ENCODE results near the gene NT5DC1. TPM values are rescaled to one million over a fixed set of nuclear protein-coding genes. Genes with fewer than 3 reads are reported as not detected.
"Not testable (repeated sequence)": the region's sequence is repeated elsewhere in the genome, so short reads cannot be mapped to it uniquely, and the experiment has no call there.

NT5DC1 gene
- total RNA-seq, 2 experiments from 2014 or later: 30.2 to 31.7 TPM

GRCh38 chr6:116073765-116074440 is 26.8 kb upstream of the NT5DC1 start:
- H3K9me3 Mint-ChIP-seq: no peaks in the 10 kb centered on the region
- CTCF ChIA-PET: no interaction called here
- no peak overlapping the region for H3K4me3 Mint-ChIP-seq
- DNase-seq: no peak
- H3K27ac Mint-ChIP-seq: no peak overlapping the region
- H3K4me1 Mint-ChIP-seq: peaks cover 4% of the 10 kb centered on the region
- POLR2A ChIA-PET: no interaction called here
- H3K27me3 Mint-ChIP-seq: peaks cover 9% of the 10 kb centered on the region
- no peaks in the 10 kb centered on the region for H3K36me3 Mint-ChIP-seq (ENCODE audit: low read depth)

- ChIA-PET CTCF (no interaction called here), POLR2A (no interaction called here)
- DNase-seq: no peak
- H3K4me3 Mint-ChIP-seq: no peak overlapping the region
- H3K9me3 Mint-ChIP-seq: no peaks in the 10 kb centered on the region
- H3K4me1 Mint-ChIP-seq: peaks cover 4% of the 10 kb centered on the region
- H3K27me3 Mint-ChIP-seq: peaks cover 11% of the 10 kb centered on the region
- H3K36me3 Mint-ChIP-seq (ENCODE audit: low read depth): no peaks in the 10 kb centered on the region
- H3K27ac Mint-ChIP-seq: no peak overlapping the region
Observed at GRCh38 chr6:116074732-116075390, 25.8 kb upstream of the NT5DC1 start.

- CTCF ChIA-PET: no interaction called here
- H3K36me3 Mint-ChIP-seq (ENCODE audit: low read depth): no peaks in the 10 kb centered on the region
Observed at GRCh38 chr6:116078522-116078921, 22.1 kb upstream of the NT5DC1 start.

GRCh38 chr6:116078945-116079344 is 21.7 kb upstream of the NT5DC1 start:
- no peaks in the 10 kb centered on the region for H3K9me3 Mint-ChIP-seq
- no peaks in the 10 kb centered on the region for H3K36me3 Mint-ChIP-seq (ENCODE audit: low read depth)
- no peak for DNase-seq
- CTCF ChIA-PET: no interaction called here
- POLR2A ChIA-PET: no interaction called here
- H3K4me3 Mint-ChIP-seq: no peak overlapping the region
- H3K4me1 Mint-ChIP-seq: no peaks in the 10 kb centered on the region
- peaks cover 18% of the 10 kb centered on the region for H3K27me3 Mint-ChIP-seq
- H3K27ac Mint-ChIP-seq: no peak overlapping the region

More at GRCh38 chr6:116078522-116078921, 22.1 kb upstream of the NT5DC1 start:
- no peaks in the 10 kb centered on the region for H3K4me1 Mint-ChIP-seq
- POLR2A ChIA-PET: no interaction called here
- H3K9me3 Mint-ChIP-seq: no peaks in the 10 kb centered on the region
- no peak overlapping the region for H3K4me3 Mint-ChIP-seq
- peaks cover 18% of the 10 kb centered on the region for H3K27me3 Mint-ChIP-seq
- no peak for DNase-seq
- no peak overlapping the region for H3K27ac Mint-ChIP-seq

- H3K4me3 Mint-ChIP-seq: no peak overlapping the region
- peaks cover 23% of the 10 kb centered on the region for H3K27me3 Mint-ChIP-seq
- no peaks in the 10 kb centered on the region for H3K4me1 Mint-ChIP-seq
- no peaks in the 10 kb centered on the region for H3K36me3 Mint-ChIP-seq (ENCODE audit: low read depth)
- DNase-seq: no peak
- ChIA-PET CTCF (interaction anchor here (1.3 kb wide), 1 partner anchor 14 kb away, joined by 3 read pairs; no protein-coding TSS in a partner anchor), POLR2A (no interaction called here)
- no peaks in the 10 kb centered on the region for H3K9me3 Mint-ChIP-seq
- H3K27ac Mint-ChIP-seq: peak overlapping the region; percentile 28
Observed at GRCh38 chr6:116083052-116083451, 17.6 kb upstream of the NT5DC1 start.

- CTCF ChIA-PET: no interaction called here
- Mint-ChIP-seq H3K36me3 (ENCODE audit: low read depth) (no peaks in the 10 kb centered on the region), H3K4me1 (no peaks in the 10 kb centered on the region), H3K27ac (no peak overlapping the region), H3K9me3 (no peaks in the 10 kb centered on the region), H3K27me3 (peaks cover 16% of the 10 kb centered on the region), H3K4me3 (no peak overlapping the region)
- POLR2A ChIA-PET: interaction anchor here (0.5 kb wide), 1 partner anchor 37 kb away, joined by 4 read pairs; no protein-coding TSS in a partner anchor
- no peak for DNase-seq
Observed at GRCh38 chr6:116084284-116084683, 16.4 kb upstream of the NT5DC1 start.

- Mint-ChIP-seq H3K9me3 (no peaks in the 10 kb centered on the region), H3K4me3 (no peak overlapping the region), H3K36me3 (ENCODE audit: low read depth) (no peaks in the 10 kb centered on the region), H3K27me3 (peaks cover 8% of the 10 kb centered on the region), H3K27ac (no peak overlapping the region), H3K4me1 (peaks cover 12% of the 10 kb centered on the region)
- ChIA-PET CTCF (interaction anchor here (0.8 kb wide), 1 partner anchor 8 kb away, joined by 3 read pairs; no protein-coding TSS in a partner anchor), POLR2A (no interaction called here)
- no peak for DNase-seq
Observed at GRCh38 chr6:116087437-116088027, 13.1 kb upstream of the NT5DC1 start.

- no peak overlapping the region for H3K27ac Mint-ChIP-seq
- POLR2A ChIA-PET: no interaction called here
- peaks cover 5% of the 10 kb centered on the region for H3K27me3 Mint-ChIP-seq
- H3K4me3 Mint-ChIP-seq: no peak overlapping the region
- CTCF ChIA-PET: interaction anchor here (0.8 kb wide), 1 partner anchor 8 kb away, joined by 3 read pairs; no protein-coding TSS in a partner anchor
- no peak for DNase-seq
- H3K4me1 Mint-ChIP-seq: peaks cover 12% of the 10 kb centered on the region
- H3K36me3 Mint-ChIP-seq (ENCODE audit: low read depth): no peaks in the 10 kb centered on the region
- no peaks in the 10 kb centered on the region for H3K9me3 Mint-ChIP-seq
Observed at GRCh38 chr6:116088946-116089345, 11.7 kb upstream of the NT5DC1 start.

GRCh38 chr6:116090251-116090650 is 10.4 kb upstream of the NT5DC1 start:
- no peak for DNase-seq
- no peaks in the 10 kb centered on the region for H3K36me3 Mint-ChIP-seq (ENCODE audit: low read depth)
- no peaks in the 10 kb centered on the region for H3K27me3 Mint-ChIP-seq
- CTCF ChIA-PET: no interaction called here
- no peaks in the 10 kb centered on the region for H3K9me3 Mint-ChIP-seq
- no peak overlapping the region for H3K4me3 Mint-ChIP-seq
- H3K4me1 Mint-ChIP-seq: peaks cover 12% of the 10 kb centered on the region
- POLR2A ChIA-PET: no interaction called here
- H3K27ac Mint-ChIP-seq: no peak overlapping the region

- H3K36me3 Mint-ChIP-seq (ENCODE audit: low read depth): no peaks in the 10 kb centered on the region
- H3K27me3 Mint-ChIP-seq: peaks cover under 1% of the 10 kb centered on the region
- DNase-seq: no peak
- H3K4me1 Mint-ChIP-seq: peaks cover 13% of the 10 kb centered on the region
- H3K9me3 Mint-ChIP-seq: peaks cover 15% of the 10 kb centered on the region
- H3K27ac Mint-ChIP-seq: no peak overlapping the region
- H3K4me3 Mint-ChIP-seq: no peak overlapping the region
- ChIA-PET CTCF (no interaction called here), POLR2A (no interaction called here)
Observed at GRCh38 chr6:116094041-116094440, 6.6 kb upstream of the NT5DC1 start.

GRCh38 chr6:116096048-116096759 is 4.4 kb upstream of the NT5DC1 start:
- CTCF ChIA-PET: interaction anchor here (0.6 to 1.3 kb wide), 3 partner anchors 8 to 1252 kb away, joined by 3 read pairs; no protein-coding TSS in a partner anchor
- H3K27ac Mint-ChIP-seq; H3K4me3 Mint-ChIP-seq; DNase-seq; H3K36me3 Mint-ChIP-seq (ENCODE audit: low read depth); POLR2A ChIA-PET; H3K27me3 Mint-ChIP-seq: not testable (repeated sequence)
- Mint-ChIP-seq H3K4me1 (peaks cover 15% of the 10 kb centered on the region), H3K9me3 (peaks cover 15% of the 10 kb centered on the region)

GRCh38 chr6:116096979-116097816 is 3.5 kb upstream of the NT5DC1 start:
- Mint-ChIP-seq H3K27me3 (peaks cover 4% of the 10 kb centered on the region), H3K9me3 (peaks cover 15% of the 10 kb centered on the region), H3K36me3 (ENCODE audit: low read depth) (no peaks in the 10 kb centered on the region), H3K4me3 (no peak overlapping the region), H3K4me1 (peaks cover 25% of the 10 kb centered on the region), H3K27ac (no peak overlapping the region)
- no peak for DNase-seq
- ChIA-PET CTCF (interaction anchor here (0.6 to 1.3 kb wide), 2 partner anchors 9 to 59 kb away, joined by 3 read pairs; no protein-coding TSS in a partner anchor), POLR2A (no interaction called here)

All from activated CD4-positive, alpha-beta T cell treated with anti-CD3 and anti-CD28 coated beads, Interleukin-2, amount 10 ng/mL, durations not matched to agents 7 days and 5 days (primary cell).